PC-3 (cell line): Measurements from ENCODE around the gene PVR. TPM values are rescaled to one million over a fixed set of nuclear protein-coding genes. Genes with fewer than 3 reads are reported as not detected.

Experiments
- ATAC-seq: fragments of 200-7000 bp; cut with Tn5 transposase; 2 replicates; pipeline ENCODE4 v1.9.1; 2020; ENCODE audit warnings: mild to moderate bottlenecking, moderate library complexity
- BruUV-seq: library from RNA; stranded (reverse); fragments of 400-500 nt; replicated peaks from 2 replicates; lab custom pipeline; 2021; lab: Mats Ljungman, UMichigan
- CTCF ChIA-PET: fragments of 300-600 bp; sonication (Branson Sonifier 250); formaldehyde crosslinking; loops from one replicate; lab custom pipeline; 2022; ENCODE audit warnings: antibody characterized with exemption; lab: Charles Lee
- POLR2A ChIA-PET: fragments of 300-600 bp; sonication (Branson Sonifier 250); formaldehyde crosslinking; loops from one replicate; lab custom pipeline; 2022; ENCODE audit warnings: antibody characterized with exemption; ENCODE audit not compliant: unreplicated experiment; lab: Charles Lee
- DNase-seq: peaks from one replicate; pipeline ENCODE4 v3.0.0-alpha.2; 2015
- H2AFZ ChIP-seq: fragments of 300-600 bp; sonication (generic); 2 replicates; pipeline ENCODE4 v1.6.0; 2016; ENCODE audit warnings: antibody characterized with exemption, low read length
- H3F3A ChIP-seq: fragments of 300-600 bp; sonication (generic); one replicate; pipeline ENCODE4 v1.6.0; 2017; ENCODE audit warnings: antibody characterized with exemption, low read length, control low read depth, mild to moderate bottlenecking; ENCODE audit not compliant: unreplicated experiment
- H3K27ac ChIP-seq: fragments of 300-600 bp; sonication (generic); 2 replicates; pipeline ENCODE4 v1.5.1; 2016; ENCODE audit warnings: mild to moderate bottlenecking, low read length
- H3K27me3 ChIP-seq: fragments of 300-600 bp; sonication (generic); 2 replicates; pipeline ENCODE4 v1.6.1; 2016; ENCODE audit warnings: low read length, mixed read lengths
- H3K36me3 ChIP-seq: fragments of 300-600 bp; sonication (generic); 2 replicates; pipeline ENCODE4 v1.6.1; 2016; ENCODE audit warnings: low read depth, mixed run types, low read length, mixed read lengths
- H3K4me1 ChIP-seq: fragments of 300-600 bp; sonication (generic); 2 replicates; pipeline ENCODE4 v1.5.1; 2016; ENCODE audit warnings: low read length; ENCODE audit not compliant: insufficient read depth
- H3K4me2 ChIP-seq: fragments of 300-600 bp; sonication (generic); 2 replicates; pipeline ENCODE4 v1.6.0; 2016; ENCODE audit warnings: low read length
- H3K4me3 ChIP-seq: fragments of 300-600 bp; sonication (generic); 2 replicates; pipeline ENCODE4 v1.5.1; 2016; ENCODE audit warnings: mild to moderate bottlenecking, low read length, mixed read lengths
- H3K79me2 ChIP-seq: fragments of 300-600 bp; sonication (generic); 2 replicates; pipeline ENCODE4 v1.6.1; 2017; ENCODE audit warnings: low read length, mixed read lengths
- H3K9ac ChIP-seq: fragments of 300-600 bp; sonication (generic); 2 replicates; pipeline ENCODE4 v1.6.0; 2016; ENCODE audit warnings: mild to moderate bottlenecking, low read length
- H3K9me2 ChIP-seq: fragments of 300-600 bp; sonication (generic); replicated peaks from 2 replicates; pipeline ENCODE4 v1.6.1; 2016; ENCODE audit warnings: mixed run types, low read length, mixed read lengths
- H3K9me3 ChIP-seq: fragments of 300-600 bp; sonication (generic); 2 replicates; pipeline ENCODE4 v1.6.1; 2016; ENCODE audit warnings: low read length, mixed read lengths
- H4K20me1 ChIP-seq: fragments of 300-600 bp; sonication (generic); 2 replicates; pipeline ENCODE4 v1.6.1; 2016; ENCODE audit warnings: low read length, mixed read lengths
- EZH2 ChIP-seq: fragments of 300-600 bp; sonication (generic); IDR thresholded peaks from one replicate; pipeline ENCODE4 v1.6.1; 2017; ENCODE audit warnings: antibody characterized with exemption, mild to moderate bottlenecking, low read length; ENCODE audit not compliant: unreplicated experiment
- EZH2phosphoT487 ChIP-seq: fragments of 300-600 bp; sonication (generic); IDR thresholded peaks from 2 replicates; pipeline ENCODE4 v1.6.1; 2018; ENCODE audit warnings: mild to moderate bottlenecking, antibody characterized with exemption, low read length, borderline replicate concordance
- intact Hi-C: fragments of 100-400 bp; cut with micrococcal nuclease; formaldehyde crosslinking; loops from 2 replicates; pipeline ENCODE4 v1.9.0; 2023
- total RNA-seq: library from RNA; depleted of rRNA; stranded (reverse); fragments of >200 nt; gene quantifications from 2 replicates; pipeline ENCODE4 v1.2.3, GENCODE V29; 2014
- TF ChIP-seq, protein P1 (sequence below): fragments of 300-600 bp; sonication (generic); conservative IDR thresholded peaks from 2 replicates; pipeline ENCODE4 v1.5.1; 2017; ENCODE audit warnings: antibody characterized with exemption, low read depth, mild to moderate bottlenecking, low read length

Gene PVR
- total RNA-seq, 1 experiment from 2014 or later, result 75.3 TPM

DNA sequence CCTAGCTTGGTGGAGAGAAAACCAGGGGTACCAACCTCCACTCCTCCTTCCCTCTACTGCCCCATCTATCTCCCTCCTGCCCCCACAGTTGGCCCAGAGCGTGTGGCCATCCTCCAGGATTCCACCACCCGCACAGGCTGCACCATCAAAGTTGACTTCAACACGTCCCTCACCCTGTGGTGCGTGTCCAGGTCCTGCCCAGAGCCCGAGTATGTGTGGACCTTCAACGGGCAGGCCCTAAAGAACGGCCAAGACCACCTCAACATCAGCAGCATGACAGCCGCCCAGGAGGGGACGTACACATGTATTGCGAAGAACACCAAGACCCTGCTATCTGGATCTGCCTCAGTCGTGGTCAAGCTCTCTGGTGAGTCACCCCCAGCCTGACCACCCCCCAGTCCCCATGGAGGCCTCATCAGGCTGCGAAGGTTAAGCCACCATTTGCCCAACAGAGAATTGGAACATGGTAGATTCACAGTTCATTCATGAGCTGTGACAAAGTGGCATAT is 61.8 kb downstream of the PVR start:
- TF ChIP-seq EZH2phosphoT487 (no peak), EZH2 (no peak)
- TF ChIP-seq, protein P1, sequence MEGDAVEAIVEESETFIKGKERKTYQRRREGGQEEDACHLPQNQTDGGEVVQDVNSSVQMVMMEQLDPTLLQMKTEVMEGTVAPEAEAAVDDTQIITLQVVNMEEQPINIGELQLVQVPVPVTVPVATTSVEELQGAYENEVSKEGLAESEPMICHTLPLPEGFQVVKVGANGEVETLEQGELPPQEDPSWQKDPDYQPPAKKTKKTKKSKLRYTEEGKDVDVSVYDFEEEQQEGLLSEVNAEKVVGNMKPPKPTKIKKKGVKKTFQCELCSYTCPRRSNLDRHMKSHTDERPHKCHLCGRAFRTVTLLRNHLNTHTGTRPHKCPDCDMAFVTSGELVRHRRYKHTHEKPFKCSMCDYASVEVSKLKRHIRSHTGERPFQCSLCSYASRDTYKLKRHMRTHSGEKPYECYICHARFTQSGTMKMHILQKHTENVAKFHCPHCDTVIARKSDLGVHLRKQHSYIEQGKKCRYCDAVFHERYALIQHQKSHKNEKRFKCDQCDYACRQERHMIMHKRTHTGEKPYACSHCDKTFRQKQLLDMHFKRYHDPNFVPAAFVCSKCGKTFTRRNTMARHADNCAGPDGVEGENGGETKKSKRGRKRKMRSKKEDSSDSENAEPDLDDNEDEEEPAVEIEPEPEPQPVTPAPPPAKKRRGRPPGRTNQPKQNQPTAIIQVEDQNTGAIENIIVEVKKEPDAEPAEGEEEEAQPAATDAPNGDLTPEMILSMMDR, result no peak
- POLR2A ChIA-PET, result no interaction called here

DNA sequence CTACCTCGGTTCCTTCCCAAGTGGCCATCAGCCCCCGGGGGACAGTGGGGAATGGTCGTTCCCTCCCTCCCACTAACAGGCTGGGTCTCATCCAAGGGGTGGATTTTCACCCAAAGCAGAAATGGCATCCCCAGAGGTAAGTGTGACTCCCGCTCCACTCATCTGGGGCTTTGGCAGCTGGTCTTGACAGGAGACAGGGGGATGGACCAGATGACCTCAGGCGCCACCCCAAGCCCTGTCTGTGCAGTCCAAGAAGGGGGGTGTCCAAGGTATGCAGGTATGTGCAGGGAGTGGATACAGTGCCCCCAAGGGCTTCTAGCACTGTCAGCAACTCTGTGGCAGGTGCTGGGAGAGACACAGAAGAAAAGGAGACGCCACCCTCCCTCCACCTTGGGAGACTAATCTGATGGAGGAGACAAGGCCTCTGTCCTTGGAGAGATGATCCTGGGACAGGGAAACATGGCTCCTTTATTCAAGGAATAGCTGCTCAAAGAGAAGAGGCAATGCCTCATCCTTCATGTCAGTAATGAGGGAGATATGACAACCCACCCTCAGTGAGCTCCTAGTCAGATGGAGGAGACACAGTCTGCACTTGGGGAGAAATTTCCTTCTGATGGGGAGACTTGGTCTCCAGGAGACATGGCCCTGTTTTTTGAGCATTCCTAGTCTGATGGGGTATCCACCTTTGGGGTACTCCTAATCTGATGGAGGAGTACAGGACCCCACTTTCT is 63.0 kb downstream of the PVR start:
- intact Hi-C loops, result no loop called here
- ATAC-seq (no peak), DNase-seq (no peak)
- Histone ChIP-seq H3K36me3 (no peaks in the 10 kb centered on the region), H3K27me3 (no peaks in the 10 kb centered on the region), H2AFZ (no peak overlapping the region), H3K4me3 (no peak overlapping the region), H3K4me1 (no peaks in the 10 kb centered on the region), H3K9me3 (no peaks in the 10 kb centered on the region), H3K27ac (no peak overlapping the region), H3K9me2 (no peaks in the 10 kb centered on the region), H3K4me2 (no peak overlapping the region), H3K79me2 (no peaks in the 10 kb centered on the region), H4K20me1 (no peaks in the 10 kb centered on the region), H3K9ac (no peak overlapping the region), H3F3A (no peaks in the 10 kb centered on the region)
- BruUV-seq, result no TSS peak
- no peak for TF ChIP-seq EZH2phosphoT487
- no peak for TF ChIP-seq EZH2
- TF ChIP-seq, protein P1, result no peak
- CTCF ChIA-PET, result no interaction called here
- POLR2A ChIA-PET, result no interaction called here

More for the DNA sequence above, 61.8 kb downstream of the PVR start:
- Histone ChIP-seq H2AFZ (no peak overlapping the region), H3K36me3 (no peaks in the 10 kb centered on the region), H3K4me1 (no peaks in the 10 kb centered on the region), H3K4me3 (no peak overlapping the region), H3K27me3 (no peaks in the 10 kb centered on the region), H4K20me1 (no peaks in the 10 kb centered on the region), H3F3A (no peaks in the 10 kb centered on the region), H3K79me2 (no peaks in the 10 kb centered on the region), H3K27ac (no peak overlapping the region), H3K9me3 (no peaks in the 10 kb centered on the region), H3K9ac (no peak overlapping the region), H3K4me2 (no peak overlapping the region), H3K9me2 (no peaks in the 10 kb centered on the region)
- ATAC-seq (no peak), DNase-seq (no peak)
- intact Hi-C loops, result no loop called here
- no TSS peak for BruUV-seq
- CTCF ChIA-PET, result no interaction called here

- no peaks in the 10 kb centered on the region for H3K27me3 ChIP-seq
- no peaks in the 10 kb centered on the region for H4K20me1 ChIP-seq
- DNase-seq (no peak), ATAC-seq (no peak)
- no peak overlapping the region for H3K27ac ChIP-seq
- H3K4me2 ChIP-seq, result no peak overlapping the region
- H3K9me3 ChIP-seq, result no peaks in the 10 kb centered on the region
- ChIA-PET POLR2A (no interaction called here), CTCF (no interaction called here)
- no TSS peak for BruUV-seq
- H3F3A ChIP-seq, result no peaks in the 10 kb centered on the region
- no peak overlapping the region for H3K9ac ChIP-seq
- no peak overlapping the region for H3K4me3 ChIP-seq
- intact Hi-C loops, result no loop called here
- H3K9me2 ChIP-seq, result no peaks in the 10 kb centered on the region
- no peaks in the 10 kb centered on the region for H3K4me1 ChIP-seq
- no peak overlapping the region for H2AFZ ChIP-seq
- TF ChIP-seq EZH2phosphoT487, result no peak
- TF ChIP-seq, protein P1, result no peak
- TF ChIP-seq EZH2, result no peak
- H3K36me3 ChIP-seq, result no peaks in the 10 kb centered on the region
- H3K79me2 ChIP-seq, result no peaks in the 10 kb centered on the region
Measured at GRCh38 chr19:44707794-44708193, 64.1 kb downstream of the PVR start.
